ENCODE results near the gene C10orf90. TPM values are rescaled to one million over a fixed set of nuclear protein-coding genes. Genes with fewer than 3 reads are reported as not detected.

Gene C10orf90
- total and polyA plus RNA-seq, 7 donors: 0.01 to 0.39 (median 0.07) TPM; not detected in 4

- Histone ChIP-seq H3K36me3 (ENCODE audit: insufficient read depth in 1 of 2, low read depth in 1 of 2) (no peaks in the 10 kb centered on the region), H3K4me1 (no peaks in the 10 kb centered on the region), H3K27me3 (ENCODE audit: insufficient read depth in 3 of 3, low read length in 2 of 3) (no peaks in the 10 kb centered on the region), H3K9me3 (no peaks in the 10 kb centered on the region), H3K27ac (no peak overlapping the region), H3K4me3 (no peak overlapping the region)
- ATAC-seq (no peak), DNase-seq (no peak)
- 85 to 90% (median 89%) methylated on average over 2 of the region's 2 CpGs for WGBS, 3 donors
- intact Hi-C loops (cut with DNase I): no loop called here
- TF ChIP-seq CTCF (IDR thresholded peaks at IDR 0.05): no peak
Measured at GRCh38 chr10:126497672-126498071, 172.8 kb downstream of the C10orf90 start.

- DNase-seq (no peak), ATAC-seq (no peak)
- no peaks in the 10 kb centered on the region for H3K9me3 ChIP-seq
- no peak overlapping the region for H3K4me3 ChIP-seq
- WGBS, 3 donors: 89 to 93% (median 90%) methylated on average over 16 of the region's 16 CpGs
- no peaks in the 10 kb centered on the region for H3K36me3 ChIP-seq (ENCODE audit: insufficient read depth in 1 of 2, low read depth in 1 of 2)
- no peaks in the 10 kb centered on the region for H3K27me3 ChIP-seq (ENCODE audit: insufficient read depth in 3 of 3, low read length in 2 of 3)
- no peak overlapping the region for H3K27ac ChIP-seq
- intact Hi-C loops (cut with DNase I): no loop called here
- H3K4me1 ChIP-seq: no peaks in the 10 kb centered on the region
- no peak for TF ChIP-seq CTCF (IDR thresholded peaks at IDR 0.05)
Measured at GRCh38 chr10:126496771-126497545, 173.5 kb downstream of the C10orf90 start.

GRCh38 chr10:126491476-126491875 is 179.0 kb downstream of the C10orf90 start:
- no peak for TF ChIP-seq CTCF (IDR thresholded peaks at IDR 0.05)
- WGBS, 3 donors: 57 to 69% (median 65%) methylated on average over 7 of the region's 7 CpGs
- DNase-seq (no peak), ATAC-seq (no peak)
- H3K4me1 ChIP-seq: no peaks in the 10 kb centered on the region
- no peaks in the 10 kb centered on the region for H3K9me3 ChIP-seq
- no peak overlapping the region for H3K27ac ChIP-seq
- H3K27me3 ChIP-seq (ENCODE audit: insufficient read depth in 3 of 3, low read length in 2 of 3): peaks cover 0 to 2% (median 0%) of the 10 kb centered on the region in 3 donors
- H3K4me3 ChIP-seq: no peak overlapping the region
- intact Hi-C loops (cut with DNase I): no loop called here
- no peaks in the 10 kb centered on the region for H3K36me3 ChIP-seq (ENCODE audit: insufficient read depth in 1 of 2, low read depth in 1 of 2)

GRCh38 chr10:126481181-126481580 is 189.3 kb downstream of the C10orf90 start:
- WGBS, 3 donors: 92 to 93% (median 93%) methylated on average over 1 of the region's 1 CpG
- ATAC-seq: no peak

More at GRCh38 chr10:126481181-126481580, 189.3 kb downstream of the C10orf90 start:
- no peak for DNase-seq
- Histone ChIP-seq H3K27me3 (ENCODE audit: insufficient read depth in 3 of 3, low read length in 2 of 3) (no peaks in the 10 kb centered on the region), H3K4me3 (no peak overlapping the region), H3K27ac (no peak overlapping the region), H3K4me1 (no peaks in the 10 kb centered on the region), H3K9me3 (peaks cover 6% of the 10 kb centered on the region), H3K36me3 (ENCODE audit: insufficient read depth in 1 of 2, low read depth in 1 of 2) (no peaks in the 10 kb centered on the region)
- intact Hi-C loops (cut with DNase I): no loop called here
- no peak for TF ChIP-seq CTCF (IDR thresholded peaks at IDR 0.05)

Measured in psoas muscle (tissue), 8 donors.